Kidney (tissue), 14 donors: ENCODE measurements around the gene PTPRM. TPM values are rescaled to one million over a fixed set of nuclear protein-coding genes. Genes with fewer than 3 reads are reported as not detected.
A peak's percentile ranks its signal among the peaks of the same experiment; 100 is the strongest.

Source experiments
- DNase-seq, 5 donors: peaks; one replicate each; pipeline ENCODE4 v3.0.0-alpha.2; 2013 to 2020
- FAIRE-seq: peaks from 2 replicates; lab custom pipeline; 2012; peaks lifted over from hg19 to GRCh38; lab: Jason Lieb, UNC
- H3K27ac ChIP-seq, 2 donors: one replicate each; pipeline ENCODE4 v1.7.0; 2013; ENCODE audit warnings: low read depth in 2 of 2, low read length in 2 of 2, inconsistent platforms in 1 of 2
- H3K27me3 ChIP-seq: one replicate; pipeline ENCODE4 v1.7.1; 2013; ENCODE audit warnings: low read length, inconsistent platforms; ENCODE audit not compliant: control insufficient read depth, insufficient read depth
- H3K36me3 ChIP-seq, 3 donors: one replicate each; pipeline versions ENCODE4 v1.7.0 to v1.7.1; 2013; ENCODE audit warnings: low read length in 3 of 3, control low read depth in 1 of 3, inconsistent platforms in 1 of 3; ENCODE audit not compliant: insufficient read depth in 3 of 3, control insufficient read depth in 2 of 3
- H3K4me1 ChIP-seq, 3 donors: one replicate each; pipeline versions ENCODE4 v1.7.0 to v1.7.1; 2013; ENCODE audit warnings: low read length in 3 of 3, inconsistent platforms in 1 of 3, low read depth in 1 of 3; ENCODE audit not compliant: control insufficient read depth in 2 of 3, insufficient read depth in 2 of 3
- H3K4me3 ChIP-seq, 3 donors: one replicate each; pipeline versions ENCODE4 v1.7.0 to v1.8.1; 2013; ENCODE audit warnings: low read length in 3 of 3, control low read depth in 1 of 3, inconsistent platforms in 1 of 3
- H3K9ac ChIP-seq, 3 donors: one replicate each; pipeline versions ENCODE4 v1.7.0 to v1.7.1; 2013; ENCODE audit warnings: low read length in 3 of 3, control low read depth in 1 of 3, inconsistent platforms in 1 of 3
- H3K9me3 ChIP-seq, 3 donors: one replicate each; pipeline versions ENCODE4 v1.7.0 to v1.7.1; 2013; ENCODE audit warnings: low read length in 3 of 3, control low read depth in 1 of 3, inconsistent platforms in 1 of 3; ENCODE audit not compliant: control insufficient read depth in 2 of 3, insufficient read depth in 1 of 3
- CTCF ChIP-seq: IDR thresholded peaks from 3 replicates; pipeline ENCODE4 v1.5.1; 2012; ENCODE audit warnings: mild to moderate bottlenecking, moderate library complexity, borderline replicate concordance; ENCODE audit not compliant: insufficient read depth; ENCODE audit errors: extremely low read depth
- intact Hi-C: fragments of 100-400 bp; cut with DNase I; formaldehyde crosslinking; loops from one replicate; pipeline ENCODE4 v1.11.1; 2022
- polyA plus RNA-seq: library from polyadenylated mRNA; stranded (reverse); fragments of 350-450 nt; fragmentation: Illumina TruSeq; extraction: RNeasy Lipid Tissue Mini Kit (QIAGEN cat#74804); gene quantifications from one replicate; pipeline ENCODE4 v1.2.3, GENCODE V29; 2014; ENCODE audit warnings: low read depth, low replicate concordance; ENCODE audit not compliant: insufficient read depth
- total RNA-seq: library from RNA; stranded (reverse); fragmentation: NEBNext Ultra II Directional; extraction: Animal tissue kit (Norgen Biotek cat#: 25700); gene quantifications from one replicate; pipeline ENCODE4 v1.2.1, GENCODE V29; 2021
- donor health status: control.
- donor health status: control.
- donor health status: control.
- donor health status: control.
- donor health status: control.
- donor health status: DM: yes; HTN: yes; CAD: no.
- donor health status: Normal renal cell carcinoma (clear cell type).

The PTPRM gene
- total and polyA plus RNA-seq, 2 donors from 2014 or later = 52.4 to 98.9 TPM

- FAIRE-seq (no peak), DNase-seq (no peak)
- H3K4me3 ChIP-seq = no peak overlapping the region
- no peaks in the 10 kb centered on the region for H3K27me3 ChIP-seq
- H3K27ac ChIP-seq = no peak overlapping the region
- TF ChIP-seq CTCF = no peak
- no peak overlapping the region for H3K9ac ChIP-seq
- intact Hi-C loops = no loop called here
- no peaks in the 10 kb centered on the region for H3K36me3 ChIP-seq
- H3K9me3 ChIP-seq = no peaks in the 10 kb centered on the region
- H3K4me1 ChIP-seq = peaks cover 0 to 3% (median 0%) of the 10 kb centered on the region in 3 donors
Measured at GRCh38 chr18:7678389-7678788, 111.3 kb downstream of the PTPRM start.

DNA sequence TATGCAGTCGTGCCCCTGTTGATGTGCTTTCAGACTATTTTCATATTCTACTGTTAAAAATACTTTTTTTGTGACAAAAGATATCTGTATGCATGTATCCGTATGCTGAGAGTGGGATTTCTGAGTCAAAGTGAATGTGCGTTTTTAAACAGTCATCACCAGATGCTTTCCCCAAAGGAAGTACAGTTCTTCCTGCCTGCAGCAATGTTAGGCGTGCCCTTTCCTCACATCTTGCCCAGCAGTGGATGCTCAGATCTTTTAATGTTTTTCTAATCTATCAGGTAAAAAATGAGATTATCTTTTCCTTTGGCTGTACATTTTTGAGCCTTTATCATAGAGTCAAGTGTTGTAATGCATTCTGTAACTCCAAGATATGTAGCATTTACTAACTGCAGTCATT is 111.7 kb downstream of the PTPRM start:
- H3K9me3 ChIP-seq = no peaks in the 10 kb centered on the region
- FAIRE-seq = no peak

GRCh38 chr18:7681298-7681697 is 114.2 kb downstream of the PTPRM start:
- DNase-seq = peak in 3 of 5 donors; percentile 82 to 94 (median 90)

More for the DNA sequence above, 111.7 kb downstream of the PTPRM start:
- no peak overlapping the region for H3K4me3 ChIP-seq
- H3K9ac ChIP-seq = no peak overlapping the region
- intact Hi-C loops = no loop called here
- no peaks in the 10 kb centered on the region for H3K36me3 ChIP-seq
- H3K27me3 ChIP-seq = no peaks in the 10 kb centered on the region
- peaks cover 0 to 3% (median 0%) of the 10 kb centered on the region in 3 donors for H3K4me1 ChIP-seq
- DNase-seq = no peak
- H3K27ac ChIP-seq = no peak overlapping the region
- TF ChIP-seq CTCF = no peak

More at GRCh38 chr18:7681298-7681697, 114.2 kb downstream of the PTPRM start:
- H3K9ac ChIP-seq = no peak overlapping the region
- H3K9me3 ChIP-seq = no peaks in the 10 kb centered on the region
- H3K4me3 ChIP-seq = no peak overlapping the region
- no peak overlapping the region for H3K27ac ChIP-seq
- intact Hi-C loops = no loop called here
- no peaks in the 10 kb centered on the region for H3K36me3 ChIP-seq
- H3K27me3 ChIP-seq = no peaks in the 10 kb centered on the region
- no peak for FAIRE-seq
- H3K4me1 ChIP-seq = peaks cover 0 to 3% (median 0%) of the 10 kb centered on the region in 3 donors
- no peak for TF ChIP-seq CTCF
